Measurements from ENCODE around the gene MCOLN1. TPM values are rescaled to one million over a fixed set of nuclear protein-coding genes. Genes with fewer than 3 reads are reported as not detected.

MCOLN1 gene
- total RNA-seq, 4 donors from 2014 or later = 24.5 to 41.1 (median 31.9) TPM

- DNase-seq (ENCODE audit: low spot score) (peak; percentile 72), ATAC-seq (ENCODE audit: low FRiP score) (peak; percentile 57)
- TF ChIP-seq CTCF (IDR thresholded peaks at IDR 0.05) = no peak
Observed at GRCh38 chr19:7507884-7508283, 14.5 kb upstream of the MCOLN1 start.

- TF ChIP-seq CTCF (IDR thresholded peaks at IDR 0.05) = no peak
- no peak for ATAC-seq (ENCODE audit: low FRiP score)
- no peak for DNase-seq (ENCODE audit: low spot score)
Observed at GRCh38 chr19:7509625-7510024, 12.8 kb upstream of the MCOLN1 start.

- TF ChIP-seq CTCF (IDR thresholded peaks at IDR 0.05) = no peak
- ATAC-seq (ENCODE audit: low FRiP score) (no peak), DNase-seq (ENCODE audit: low spot score) (no peak)
Observed at GRCh38 chr19:7512400-7512851, 10.0 kb upstream of the MCOLN1 start.

GRCh38 chr19:7513809-7514642 is 8.4 kb upstream of the MCOLN1 start:
- no peak for TF ChIP-seq CTCF (IDR thresholded peaks at IDR 0.05)
- ATAC-seq (ENCODE audit: low FRiP score) (no peak), DNase-seq (ENCODE audit: low spot score) (no peak)

GRCh38 chr19:7515110-7515644 is 7.2 kb upstream of the MCOLN1 start:
- TF ChIP-seq CTCF (IDR thresholded peaks at IDR 0.05) = no peak
- ATAC-seq (ENCODE audit: low FRiP score) = no peak
- DNase-seq (ENCODE audit: low spot score) = no peak

GRCh38 chr19:7515645-7516151 is 6.7 kb upstream of the MCOLN1 start, which contains the start of gene ZNF358:
ZNF358 (plus strand) TSS chr19:7516103; CDS start chr19:7519243, 3,140 bp downstream.
- no peak for TF ChIP-seq CTCF (IDR thresholded peaks at IDR 0.05)
- DNase-seq (ENCODE audit: low spot score) (no peak), ATAC-seq (ENCODE audit: low FRiP score) (peak; percentile 68)

Measured in omental fat pad (tissue), 4 donors.